Bronchial epithelial cell (primary cell): ENCODE measurements around the gene PTPRN2. TPM values are rescaled to one million over a fixed set of nuclear protein-coding genes. Genes with fewer than 3 reads are reported as not detected.

Source experiments
- DNase-seq: peaks from one replicate; pipeline ENCODE4 v3.0.0-alpha.2; 2010; ENCODE audit warnings: low read depth
- FAIRE-seq: peaks from 2 replicates; lab custom pipeline; 2011; peaks lifted over from hg19 to GRCh38; lab: Jason Lieb, UNC
- H3K27me3 ChIP-seq: 2 replicates; pipeline ENCODE4 v1.5.1; 2011; ENCODE audit warnings: low read length; ENCODE audit not compliant: control insufficient read depth, insufficient read depth
- H3K36me3 ChIP-seq: 2 replicates; pipeline ENCODE4 v1.5.1; 2011; ENCODE audit warnings: low read length; ENCODE audit not compliant: control insufficient read depth, insufficient read depth
- H3K4me3 ChIP-seq: 2 replicates; pipeline ENCODE4 v1.5.1; 2011; ENCODE audit warnings: mild to moderate bottlenecking, low read depth, low read length, control low read depth
- total RNA-seq: library from RNA; depleted of rRNA; stranded (reverse); fragments of >200 nt; gene quantifications from 2 replicates; pipeline ENCODE4 v1.2.1, GENCODE V29; 2014
- TF ChIP-seq, protein P1 (sequence below): IDR thresholded peaks from 2 replicates; pipeline ENCODE4 v1.5.1; 2011; ENCODE audit warnings: mild to moderate bottlenecking, moderate library complexity, low read length, control low read depth, inconsistent platforms; ENCODE audit not compliant: insufficient read depth, severe bottlenecking

Gene PTPRN2
- total RNA-seq, 1 donor from 2014 or later: 1.1 TPM

DNA sequence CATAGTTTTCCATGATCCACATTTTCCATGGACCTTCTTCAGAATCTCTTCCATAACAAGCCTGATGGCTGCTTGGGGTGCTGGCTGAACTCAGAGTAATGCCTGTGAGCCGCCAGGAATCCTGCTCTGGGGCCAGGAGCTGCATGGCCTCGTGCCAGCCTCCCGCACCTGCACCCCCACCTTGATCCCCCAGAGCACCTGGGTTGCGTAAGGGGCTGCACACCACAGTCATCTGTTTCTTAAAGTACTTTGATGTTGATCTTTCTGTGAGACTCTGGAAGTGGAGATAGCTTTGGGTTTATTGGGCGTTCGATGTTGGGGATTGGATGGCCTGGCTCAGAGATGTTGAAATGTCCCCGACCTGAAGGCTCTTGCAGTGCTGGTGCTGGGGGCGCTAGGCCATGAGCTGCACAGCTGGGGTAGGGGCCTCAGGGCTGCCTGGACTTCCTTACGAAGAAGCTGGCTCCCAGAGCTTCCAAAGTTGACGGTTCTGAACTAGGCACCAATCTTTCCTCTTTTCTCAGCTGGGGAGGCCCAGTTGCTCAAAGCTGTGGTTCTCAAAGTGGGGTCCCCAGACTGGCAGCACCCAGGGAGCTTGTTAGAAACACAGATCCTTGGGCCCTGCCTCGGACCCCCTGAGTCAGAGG, 716.9 kb downstream of the PTPRN2 start:
- DNase-seq: no peak
- TF ChIP-seq, protein P1, sequence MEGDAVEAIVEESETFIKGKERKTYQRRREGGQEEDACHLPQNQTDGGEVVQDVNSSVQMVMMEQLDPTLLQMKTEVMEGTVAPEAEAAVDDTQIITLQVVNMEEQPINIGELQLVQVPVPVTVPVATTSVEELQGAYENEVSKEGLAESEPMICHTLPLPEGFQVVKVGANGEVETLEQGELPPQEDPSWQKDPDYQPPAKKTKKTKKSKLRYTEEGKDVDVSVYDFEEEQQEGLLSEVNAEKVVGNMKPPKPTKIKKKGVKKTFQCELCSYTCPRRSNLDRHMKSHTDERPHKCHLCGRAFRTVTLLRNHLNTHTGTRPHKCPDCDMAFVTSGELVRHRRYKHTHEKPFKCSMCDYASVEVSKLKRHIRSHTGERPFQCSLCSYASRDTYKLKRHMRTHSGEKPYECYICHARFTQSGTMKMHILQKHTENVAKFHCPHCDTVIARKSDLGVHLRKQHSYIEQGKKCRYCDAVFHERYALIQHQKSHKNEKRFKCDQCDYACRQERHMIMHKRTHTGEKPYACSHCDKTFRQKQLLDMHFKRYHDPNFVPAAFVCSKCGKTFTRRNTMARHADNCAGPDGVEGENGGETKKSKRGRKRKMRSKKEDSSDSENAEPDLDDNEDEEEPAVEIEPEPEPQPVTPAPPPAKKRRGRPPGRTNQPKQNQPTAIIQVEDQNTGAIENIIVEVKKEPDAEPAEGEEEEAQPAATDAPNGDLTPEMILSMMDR: no peak
- H3K36me3 ChIP-seq: no peaks in the 10 kb centered on the region
- no peak for FAIRE-seq
- H3K4me3 ChIP-seq: no peak overlapping the region
- no peaks in the 10 kb centered on the region for H3K27me3 ChIP-seq

DNA sequence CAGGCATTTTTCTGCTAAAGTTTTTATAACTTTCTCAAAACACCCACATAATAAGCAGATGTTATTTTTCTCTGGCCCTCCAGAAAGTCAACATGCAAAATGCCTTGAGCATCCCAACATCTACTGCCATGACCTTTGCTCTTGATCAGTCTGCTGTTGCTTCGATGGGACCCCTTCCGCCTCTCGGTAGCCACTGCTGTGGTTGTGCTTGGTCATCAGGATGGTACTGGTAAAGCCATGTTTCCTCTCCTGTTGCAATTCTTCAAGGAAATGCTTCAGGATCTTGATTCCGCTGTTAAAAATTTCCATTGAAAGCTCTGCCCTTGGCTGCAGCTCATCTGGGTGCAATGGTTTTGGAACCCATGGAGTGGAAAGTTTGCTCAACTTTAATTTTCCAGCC, 717.8 kb downstream of the PTPRN2 start:
- H3K27me3 ChIP-seq: no peaks in the 10 kb centered on the region

DNA sequence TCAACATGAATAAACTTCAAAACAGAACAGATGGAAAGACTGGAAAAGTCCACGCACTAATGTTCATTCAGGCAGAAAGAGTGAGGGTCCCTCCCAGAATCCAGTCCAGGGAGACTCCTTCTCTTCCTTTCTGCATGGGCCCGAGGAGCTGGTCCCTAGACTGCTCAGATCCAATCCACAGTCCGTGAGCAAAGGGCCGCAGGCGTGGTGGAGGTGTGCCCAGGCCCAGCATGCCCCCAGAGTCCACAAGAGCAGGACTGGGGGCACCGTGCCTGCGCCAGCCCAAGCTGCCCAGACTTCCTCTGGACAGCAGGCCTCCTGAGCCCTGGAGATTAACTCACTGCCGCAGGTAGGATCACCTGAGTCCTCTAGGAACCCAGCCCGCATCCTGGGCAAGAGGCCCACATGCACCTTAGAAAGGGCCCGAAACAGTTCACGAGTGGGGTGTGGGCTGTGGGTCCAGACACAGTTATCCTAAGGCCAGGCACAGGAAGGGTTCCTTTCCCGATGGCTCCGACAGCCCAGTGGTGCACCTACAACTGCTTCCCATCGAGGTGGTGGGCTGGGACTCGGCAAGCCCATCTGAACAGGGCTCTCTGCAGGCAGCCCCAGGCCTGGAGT, 719.8 kb downstream of the PTPRN2 start:
- no peak for DNase-seq
- FAIRE-seq: no peak
- no peaks in the 10 kb centered on the region for H3K27me3 ChIP-seq
- H3K4me3 ChIP-seq: no peak overlapping the region
- TF ChIP-seq, protein P1: no peak
- H3K36me3 ChIP-seq: no peaks in the 10 kb centered on the region

More for the DNA sequence above, 717.8 kb downstream of the PTPRN2 start:
- DNase-seq (no peak), FAIRE-seq (no peak)
- TF ChIP-seq, protein P1: no peak
- no peaks in the 10 kb centered on the region for H3K36me3 ChIP-seq
- no peak overlapping the region for H3K4me3 ChIP-seq

DNA sequence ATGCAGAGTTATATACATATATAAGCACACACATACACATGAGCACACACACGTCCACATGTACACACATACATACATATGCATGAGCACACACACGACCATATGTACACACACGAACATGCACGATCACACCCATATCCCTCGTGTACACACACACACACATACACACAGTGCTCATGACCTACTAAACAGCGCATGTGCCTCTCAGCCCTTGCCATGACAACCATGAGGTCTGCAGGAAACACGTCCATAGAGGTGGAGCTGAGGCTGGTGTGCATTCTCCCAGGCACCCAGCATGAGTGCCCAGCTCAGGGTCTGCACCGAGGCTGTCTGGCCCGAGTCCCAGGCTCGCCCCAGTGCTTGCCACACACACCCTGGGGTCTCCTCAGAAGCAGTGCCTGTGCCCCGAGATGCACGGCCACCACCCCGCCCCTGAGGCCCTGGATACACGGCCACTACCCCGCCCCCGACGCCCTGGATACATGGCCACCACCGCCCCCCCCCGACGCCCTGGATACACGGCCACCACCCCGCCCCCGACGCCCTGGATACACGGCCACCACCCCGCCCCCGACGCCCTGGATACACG, 721.2 kb downstream of the PTPRN2 start:
- DNase-seq: no peak
- H3K27me3 ChIP-seq: no peaks in the 10 kb centered on the region
- H3K4me3 ChIP-seq: no peak overlapping the region
- TF ChIP-seq, protein P1: no peak
- H3K36me3 ChIP-seq: no peaks in the 10 kb centered on the region
- FAIRE-seq: no peak

DNA sequence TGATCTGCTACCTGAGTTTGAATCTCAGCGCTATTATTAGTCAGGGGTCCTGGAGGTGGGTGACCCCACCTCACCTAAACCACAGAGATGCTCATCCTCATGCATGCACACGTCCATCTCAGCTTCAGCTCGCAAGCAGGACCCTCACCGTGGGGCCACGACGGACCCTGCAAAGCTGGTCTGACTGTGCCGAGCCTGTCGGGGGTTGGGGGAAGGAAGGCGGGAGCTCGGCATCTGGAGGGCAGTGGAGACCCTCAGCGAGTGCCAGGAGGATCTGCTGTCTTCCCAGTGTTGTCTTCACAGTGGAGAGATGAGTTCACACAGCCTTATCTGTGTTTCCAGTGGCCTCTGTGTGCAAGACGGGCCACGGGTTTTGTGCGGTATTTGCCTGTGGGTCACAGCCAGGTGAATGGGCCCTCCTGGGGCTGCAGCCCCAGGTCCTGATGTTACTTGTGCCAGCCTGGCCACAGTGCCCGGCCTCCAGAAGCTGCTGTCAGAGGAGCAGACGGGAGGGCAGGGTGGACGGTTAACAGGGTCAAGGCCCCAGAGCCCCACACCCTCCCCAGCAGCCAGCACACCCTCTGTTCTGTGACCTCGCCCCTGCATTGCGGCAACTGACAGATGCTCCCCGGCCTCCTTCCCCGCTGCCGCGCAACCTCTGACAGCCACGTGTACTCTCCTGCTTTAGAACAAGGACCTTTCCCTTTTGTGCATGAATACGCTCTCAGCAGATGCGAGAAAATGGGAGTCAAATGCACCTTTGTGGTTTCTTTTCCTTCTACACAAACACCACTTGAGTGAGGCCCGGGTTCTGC, 722.1 kb downstream of the PTPRN2 start:
- Histone ChIP-seq H3K27me3 (no peaks in the 10 kb centered on the region), H3K36me3 (no peaks in the 10 kb centered on the region), H3K4me3 (no peak overlapping the region)
- no peak for DNase-seq
- no peak for FAIRE-seq
- TF ChIP-seq, protein P1: no peak
